Hepatocyte (in vitro differentiated cells): ENCODE measurements around the gene RYR3. TPM values are rescaled to one million over a fixed set of nuclear protein-coding genes. Genes with fewer than 3 reads are reported as not detected.

Source experiments
- DNase-seq: peaks from one replicate; pipeline ENCODE4 v3.0.0-alpha.2; 2016; ENCODE audit warnings: low spot score
- H2AFZ ChIP-seq: fragments of 200-600 bp; sonication (generic); 2 replicates; pipeline ENCODE4 v1.6.0; 2016; ENCODE audit warnings: antibody characterized with exemption, mild to moderate bottlenecking
- H3K27ac ChIP-seq: fragments of 200-600 bp; sonication (generic); 2 replicates; pipeline ENCODE4 v1.5.1; 2016; ENCODE audit warnings: mild to moderate bottlenecking
- H3K27me3 ChIP-seq: fragments of 200-600 bp; sonication (generic); 2 replicates; pipeline ENCODE4 v1.6.1; 2016
- H3K36me3 ChIP-seq: fragments of 200-600 bp; sonication (generic); replicated peaks from 2 replicates; pipeline ENCODE4 v1.5.1; 2016; ENCODE audit warnings: low read depth; ENCODE audit not compliant: insufficient read depth
- H3K4me1 ChIP-seq: fragments of 200-600 bp; sonication (generic); 2 replicates; pipeline ENCODE4 v1.5.1; 2016; ENCODE audit warnings: mild to moderate bottlenecking, moderate library complexity; ENCODE audit not compliant: insufficient read depth
- H3K4me2 ChIP-seq: fragments of 200-600 bp; sonication (generic); 2 replicates; pipeline ENCODE4 v1.6.0; 2016
- H3K4me3 ChIP-seq: fragments of 200-600 bp; sonication (generic); 2 replicates; pipeline ENCODE4 v1.5.1; 2016; ENCODE audit warnings: mild to moderate bottlenecking
- H3K79me2 ChIP-seq: fragments of 200-600 bp; sonication (generic); 2 replicates; pipeline ENCODE4 v1.6.0; 2017; ENCODE audit warnings: mild to moderate bottlenecking
- H3K9me2 ChIP-seq: fragments of 200-600 bp; sonication (generic); replicated peaks from 2 replicates; pipeline ENCODE4 v1.6.0; 2017; ENCODE audit warnings: mild to moderate bottlenecking; ENCODE audit not compliant: insufficient read depth
- H3K9me3 ChIP-seq: fragments of 200-600 bp; sonication (generic); 2 replicates; pipeline ENCODE4 v1.5.1; 2016; ENCODE audit warnings: low read depth, mild to moderate bottlenecking
- H4K20me1 ChIP-seq: fragments of 200-600 bp; sonication (generic); 2 replicates; pipeline ENCODE4 v1.6.0; 2016; ENCODE audit warnings: mild to moderate bottlenecking; ENCODE audit not compliant: insufficient read depth, poor library complexity, severe bottlenecking
- EZH2 ChIP-seq: fragments of 200-600 bp; sonication (generic); IDR thresholded peaks from 2 replicates; pipeline ENCODE4 v1.6.1; 2016; ENCODE audit warnings: antibody characterized with exemption, mild to moderate bottlenecking, borderline replicate concordance
- EZH2phosphoT487 ChIP-seq: fragments of 200-600 bp; sonication (generic); IDR thresholded peaks from one replicate; pipeline ENCODE4 v1.6.1; 2018; ENCODE audit warnings: antibody characterized with exemption, mild to moderate bottlenecking, low read depth, moderate library complexity; ENCODE audit not compliant: unreplicated experiment, severe bottlenecking
- WGBS: methylation state at CpG from one replicate; pipeline ENCODE4 v1.1.6; 2016; ENCODE audit warnings: low lambda C conversion rate; ENCODE audit errors: missing lambda C conversion rate; 5-methylcytosine and 5-hydroxymethylcytosine counted together
- polyA plus RNA-seq: library from polyadenylated mRNA; unstranded; fragments of >200 nt; fragmentation: Nextera tagmentation; extraction: Ambion mirVana; gene quantifications from 2 replicates; pipeline ENCODE4 v1.2.1, GENCODE V29; 2016
- total RNA-seq: library from RNA; depleted of rRNA; stranded (reverse); fragments of >200 nt; gene quantifications from 2 replicates; pipeline ENCODE4 v1.2.3, GENCODE V29; 2014
- TF ChIP-seq, protein P1 (sequence below): fragments of 200-600 bp; sonication (generic); IDR thresholded peaks from 2 replicates; pipeline ENCODE4 v1.5.1; 2016; ENCODE audit warnings: antibody characterized with exemption, mild to moderate bottlenecking; ENCODE audit not compliant: poor library complexity

The RYR3 gene
- total and polyA plus RNA-seq, 2 experiments from 2014 or later, result 0.36 to 0.37 TPM

DNA sequence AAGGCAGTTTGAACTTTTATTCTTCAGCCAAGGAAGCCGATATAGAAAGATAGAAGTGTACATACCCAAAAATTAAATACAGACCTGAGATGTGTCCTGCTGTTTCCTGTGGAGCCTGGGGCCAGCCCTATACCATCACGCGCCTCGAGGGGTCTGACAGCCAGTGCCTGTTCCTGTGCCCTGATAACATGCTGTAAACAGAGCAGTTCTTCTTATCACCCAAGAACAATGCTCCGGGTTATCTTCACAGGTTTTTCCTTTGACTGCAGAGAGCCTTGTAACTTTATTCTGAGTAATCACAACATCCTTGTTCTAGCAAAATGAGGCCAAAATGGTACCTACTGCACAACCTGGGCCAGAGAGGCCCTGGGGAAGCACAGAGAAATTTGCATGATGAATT, 367.8 kb downstream of the RYR3 start:
- Histone ChIP-seq H3K27me3 (no peaks in the 10 kb centered on the region), H2AFZ (no peak overlapping the region), H3K4me3 (no peak overlapping the region), H3K4me1 (no peaks in the 10 kb centered on the region), H3K9me3 (no peaks in the 10 kb centered on the region), H3K4me2 (no peak overlapping the region), H3K9me2 (no peaks in the 10 kb centered on the region), H3K27ac (no peak overlapping the region), H3K36me3 (no peaks in the 10 kb centered on the region), H3K79me2 (no peaks in the 10 kb centered on the region), H4K20me1 (no peaks in the 10 kb centered on the region)
- TF ChIP-seq EZH2 (no peak), EZH2phosphoT487 (no peak)
- TF ChIP-seq, protein P1, sequence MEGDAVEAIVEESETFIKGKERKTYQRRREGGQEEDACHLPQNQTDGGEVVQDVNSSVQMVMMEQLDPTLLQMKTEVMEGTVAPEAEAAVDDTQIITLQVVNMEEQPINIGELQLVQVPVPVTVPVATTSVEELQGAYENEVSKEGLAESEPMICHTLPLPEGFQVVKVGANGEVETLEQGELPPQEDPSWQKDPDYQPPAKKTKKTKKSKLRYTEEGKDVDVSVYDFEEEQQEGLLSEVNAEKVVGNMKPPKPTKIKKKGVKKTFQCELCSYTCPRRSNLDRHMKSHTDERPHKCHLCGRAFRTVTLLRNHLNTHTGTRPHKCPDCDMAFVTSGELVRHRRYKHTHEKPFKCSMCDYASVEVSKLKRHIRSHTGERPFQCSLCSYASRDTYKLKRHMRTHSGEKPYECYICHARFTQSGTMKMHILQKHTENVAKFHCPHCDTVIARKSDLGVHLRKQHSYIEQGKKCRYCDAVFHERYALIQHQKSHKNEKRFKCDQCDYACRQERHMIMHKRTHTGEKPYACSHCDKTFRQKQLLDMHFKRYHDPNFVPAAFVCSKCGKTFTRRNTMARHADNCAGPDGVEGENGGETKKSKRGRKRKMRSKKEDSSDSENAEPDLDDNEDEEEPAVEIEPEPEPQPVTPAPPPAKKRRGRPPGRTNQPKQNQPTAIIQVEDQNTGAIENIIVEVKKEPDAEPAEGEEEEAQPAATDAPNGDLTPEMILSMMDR, result no peak
- no peak for DNase-seq
- 37% methylated on average over 5 of the region's 5 CpGs for WGBS

- Histone ChIP-seq H4K20me1 (no peaks in the 10 kb centered on the region), H3K36me3 (no peaks in the 10 kb centered on the region), H3K79me2 (no peaks in the 10 kb centered on the region)
Measured at GRCh38 chr15:33679061-33679460, 368.3 kb downstream of the RYR3 start.

GRCh38 chr15:33680336-33680735, 369.6 kb downstream of the RYR3 start:
- Histone ChIP-seq H3K27ac (no peak overlapping the region), H3K79me2 (no peaks in the 10 kb centered on the region), H3K9me2 (no peaks in the 10 kb centered on the region), H3K4me3 (no peak overlapping the region), H3K27me3 (no peaks in the 10 kb centered on the region), H3K9me3 (no peaks in the 10 kb centered on the region), H2AFZ (no peak overlapping the region), H3K4me1 (no peaks in the 10 kb centered on the region), H3K36me3 (no peaks in the 10 kb centered on the region), H3K4me2 (no peak overlapping the region), H4K20me1 (no peaks in the 10 kb centered on the region)
- DNase-seq, result no peak
- WGBS, result 93% methylated on average over 5 of the region's 5 CpGs
- TF ChIP-seq, protein P1, result no peak

More at GRCh38 chr15:33679061-33679460, 368.3 kb downstream of the RYR3 start:
- TF ChIP-seq, protein P1, result no peak
- TF ChIP-seq EZH2phosphoT487 (no peak), EZH2 (no peak)
- Histone ChIP-seq H3K9me2 (no peaks in the 10 kb centered on the region), H3K4me1 (no peaks in the 10 kb centered on the region), H3K27ac (no peak overlapping the region), H3K9me3 (no peaks in the 10 kb centered on the region), H3K27me3 (no peaks in the 10 kb centered on the region), H3K4me3 (no peak overlapping the region), H2AFZ (no peak overlapping the region), H3K4me2 (no peak overlapping the region)
- no peak for DNase-seq
- 76% methylated on average over 2 of the region's 2 CpGs for WGBS

DNA sequence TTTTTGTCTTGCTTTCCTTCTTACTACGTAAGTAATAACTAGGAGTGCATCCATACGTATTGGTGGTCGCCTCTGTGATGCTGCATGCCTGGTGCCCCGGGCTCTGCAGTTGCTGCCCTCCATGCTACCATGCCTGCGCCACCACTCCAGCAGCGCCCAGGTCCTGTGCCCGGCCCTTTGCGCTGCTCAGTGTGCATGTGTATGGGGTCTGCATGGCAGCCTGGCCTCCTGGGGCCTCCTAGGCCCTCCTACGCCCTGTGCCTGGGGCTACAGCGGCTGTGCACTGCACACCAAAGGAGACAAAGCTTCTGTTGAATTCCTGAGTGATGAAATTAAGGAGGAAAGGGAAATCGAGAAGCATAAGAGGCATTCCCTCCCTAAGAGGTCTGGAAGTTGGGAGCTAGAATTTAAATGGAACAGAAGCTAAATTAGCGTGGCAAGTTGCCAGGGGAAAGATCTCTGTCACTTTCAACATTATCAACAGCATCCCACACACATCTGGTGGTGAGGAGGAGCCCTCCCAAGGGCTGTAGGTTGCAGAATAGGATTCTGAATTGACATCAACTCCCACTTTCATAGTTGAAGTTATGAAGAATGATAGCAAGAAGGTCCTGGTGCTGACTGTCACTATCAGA, 382.5 kb downstream of the RYR3 start:
- no peak overlapping the region for H2AFZ ChIP-seq
- no peaks in the 10 kb centered on the region for H3K4me1 ChIP-seq
- TF ChIP-seq EZH2phosphoT487 (no peak), EZH2 (no peak)
- TF ChIP-seq, protein P1, result no peak
- DNase-seq, result no peak
- no peaks in the 10 kb centered on the region for H3K36me3 ChIP-seq
- H3K4me3 ChIP-seq, result no peak overlapping the region
- WGBS, result 87% methylated on average over 12 of the region's 12 CpGs
- H3K79me2 ChIP-seq, result no peaks in the 10 kb centered on the region
- H3K27ac ChIP-seq, result no peak overlapping the region
- no peak overlapping the region for H3K4me2 ChIP-seq
- H3K9me3 ChIP-seq, result no peaks in the 10 kb centered on the region
- H4K20me1 ChIP-seq, result no peaks in the 10 kb centered on the region
- H3K9me2 ChIP-seq, result no peaks in the 10 kb centered on the region
- peaks cover 8% of the 10 kb centered on the region for H3K27me3 ChIP-seq
